Left hindlimb (tissue), 1 donor: Measurements from ENCODE around the gene CILP2.

Experiments used
- DNase-seq: peaks from one replicate; pipeline ENCODE4 v3.0.0-alpha.2; 2018

CILP2 gene

GRCh38 chr19:19538061-19538784, at the start of gene CILP2:
Gene CILP2 (plus strand): TSS chr19:19538265. CDS start chr19:19538350, 85 bp downstream.
- DNase-seq: no peak

- DNase-seq: peak; percentile 88
Observed at GRCh38 chr19:19488875-19489690, 49.0 kb upstream of the CILP2 start.

- no peak for DNase-seq
Observed at GRCh38 chr19:19489804-19490204, 48.3 kb upstream of the CILP2 start.

- DNase-seq: peak; percentile 87
Observed at GRCh38 chr19:19490214-19490968, 47.7 kb upstream of the CILP2 start.

GRCh38 chr19:19491321-19492025, 46.6 kb upstream of the CILP2 start:
- no peak for DNase-seq

GRCh38 chr19:19492026-19492610, 45.9 kb upstream of the CILP2 start:
- DNase-seq: no peak

- DNase-seq: no peak
Observed at GRCh38 chr19:19493841-19494546, 44.1 kb upstream of the CILP2 start.

GRCh38 chr19:19495614-19496603, 42.2 kb upstream of the CILP2 start:
- no peak for DNase-seq

- DNase-seq: no peak
Observed at GRCh38 chr19:19498255-19498991, 39.6 kb upstream of the CILP2 start.

GRCh38 chr19:19499272-19499995, 38.6 kb upstream of the CILP2 start:
- no peak for DNase-seq

GRCh38 chr19:19500975-19501644, 37.0 kb upstream of the CILP2 start:
- no peak for DNase-seq

- no peak for DNase-seq
Observed at GRCh38 chr19:19501798-19502197, 36.3 kb upstream of the CILP2 start.

GRCh38 chr19:19502281-19502680, 35.8 kb upstream of the CILP2 start:
- DNase-seq: no peak

- DNase-seq: no peak
Observed at GRCh38 chr19:19502808-19503602, 35.1 kb upstream of the CILP2 start.

GRCh38 chr19:19504754-19505668, 33.1 kb upstream of the CILP2 start:
- DNase-seq: no peak

GRCh38 chr19:19505669-19506326, 32.3 kb upstream of the CILP2 start:
- DNase-seq: no peak
